ENCODE measurements around the gene R3HDM1. TPM values are rescaled to one million over a fixed set of nuclear protein-coding genes. Genes with fewer than 3 reads are reported as not detected.

The R3HDM1 gene
- total RNA-seq, 2 experiments from 2014 or later: 66.5 to 75.8 TPM

- ChIA-PET POLR2A (interaction anchor here (0.6 to 1.2 kb wide), 4 partner anchors 31 to 689 kb away, joined by 3 to 4 read pairs (median 3); partner anchors contain the start of genes LCT, R3HDM1 and ZRANB3), CTCF (interaction anchor here (1.1 to 5.4 kb wide), 2 partner anchors 16 to 56 kb away, joined by 3 to 35 read pairs; no protein-coding TSS in a partner anchor)
- H3K4me3 Mint-ChIP-seq: peak overlapping the region; percentile 97
- TF ChIP-seq CTCF (IDR thresholded peaks at IDR 0.05): no peak
- no peaks in the 10 kb centered on the region for H3K27me3 Mint-ChIP-seq
- intact Hi-C loops (cut with micrococcal nuclease): no loop called here
- H3K4me1 Mint-ChIP-seq (ENCODE audit: low read depth): peaks cover 35% of the 10 kb centered on the region
- peak overlapping the region; percentile 99 for H3K27ac Mint-ChIP-seq
- H3K36me3 Mint-ChIP-seq (ENCODE audit: low read depth): peaks cover 28% of the 10 kb centered on the region
- no peaks in the 10 kb centered on the region for H3K9me3 Mint-ChIP-seq
- DNase-seq: peak; percentile 39
- ATAC-seq: peak; percentile 4
These were observed 211.1 kb downstream of the R3HDM1 start for GRCh38 chr2:135742325-135742757.

- no peak for ATAC-seq
- no peaks in the 10 kb centered on the region for H3K9me3 Mint-ChIP-seq
- peaks cover 32% of the 10 kb centered on the region for H3K36me3 Mint-ChIP-seq (ENCODE audit: low read depth)
- CTCF ChIA-PET: interaction anchor here (1.1 to 5.4 kb wide), 4 partner anchors 25 to 740 kb away, joined by 3 to 35 read pairs (median 4); no protein-coding TSS in a partner anchor
- DNase-seq: no peak
- no peak for TF ChIP-seq CTCF (IDR thresholded peaks at IDR 0.05)
- intact Hi-C loops (cut with micrococcal nuclease): no loop called here
- POLR2A ChIA-PET: interaction anchor here (0.9 to 1.3 kb wide), 2 partner anchors 19 to 132 kb away, joined by 3 read pairs; no protein-coding TSS in a partner anchor
- peaks cover 38% of the 10 kb centered on the region for H3K4me1 Mint-ChIP-seq (ENCODE audit: low read depth)
- no peaks in the 10 kb centered on the region for H3K27me3 Mint-ChIP-seq
- H3K4me3 Mint-ChIP-seq: peak overlapping the region; percentile 65
- H3K27ac Mint-ChIP-seq: peak overlapping the region; percentile 67
These were observed 212.6 kb downstream of the R3HDM1 start for GRCh38 chr2:135743860-135744259.

DNA sequence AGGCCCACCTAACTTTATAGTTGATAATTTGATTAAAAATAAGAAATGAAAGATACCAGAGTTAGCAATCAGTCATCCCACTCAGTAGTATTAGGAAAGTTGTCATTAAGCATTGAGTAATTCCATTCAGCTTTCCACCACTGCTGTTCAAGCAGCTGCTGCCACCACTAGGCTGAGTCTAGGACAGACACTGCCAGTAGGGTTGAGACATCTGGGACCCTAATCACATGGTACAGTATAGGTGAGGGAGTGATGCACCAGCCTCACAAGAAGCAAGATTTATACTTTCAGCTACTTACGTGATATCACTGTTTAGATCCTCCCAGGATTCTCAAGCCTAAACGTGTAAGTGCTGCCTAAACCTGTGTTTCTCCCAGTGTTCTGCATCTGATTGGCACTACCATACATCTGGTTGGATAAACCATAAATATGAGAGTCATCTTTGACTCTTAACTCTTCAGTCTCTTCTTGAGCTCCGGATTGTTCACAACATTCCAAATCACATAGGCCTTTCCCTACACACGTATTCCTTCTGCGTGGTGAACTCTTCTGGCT is 213.6 kb downstream of the R3HDM1 start:
- POLR2A ChIA-PET: interaction anchor here (1.3 kb wide), 1 partner anchor 18 kb away, joined by 3 read pairs; no protein-coding TSS in a partner anchor
- intact Hi-C loops (cut with micrococcal nuclease): no loop called here
- no peaks in the 10 kb centered on the region for H3K27me3 Mint-ChIP-seq
- CTCF ChIA-PET: interaction anchor here (1.2 to 5.4 kb wide), 4 partner anchors 13 to 641 kb away, joined by 3 to 35 read pairs (median 6); no protein-coding TSS in a partner anchor
- H3K9me3 Mint-ChIP-seq: no peaks in the 10 kb centered on the region
- TF ChIP-seq CTCF (IDR thresholded peaks at IDR 0.05): no peak
- H3K4me1 Mint-ChIP-seq (ENCODE audit: low read depth): peaks cover 42% of the 10 kb centered on the region
- peaks cover 36% of the 10 kb centered on the region for H3K36me3 Mint-ChIP-seq (ENCODE audit: low read depth)
- peak overlapping the region; percentile 65 for H3K4me3 Mint-ChIP-seq
- DNase-seq (peak; percentile 55), ATAC-seq (no peak)
- peak overlapping the region; percentile 67 for H3K27ac Mint-ChIP-seq

- Mint-ChIP-seq H3K9me3 (no peaks in the 10 kb centered on the region), H3K4me1 (ENCODE audit: low read depth) (peaks cover 43% of the 10 kb centered on the region), H3K4me3 (no peak overlapping the region), H3K36me3 (ENCODE audit: low read depth) (peaks cover 38% of the 10 kb centered on the region), H3K27me3 (no peaks in the 10 kb centered on the region), H3K27ac (no peak overlapping the region)
- no peak for DNase-seq
- ChIA-PET POLR2A (no interaction called here), CTCF (interaction anchor here (1.2 to 5.4 kb wide), 3 partner anchors 13 to 640 kb away, joined by 3 to 35 read pairs (median 8); no protein-coding TSS in a partner anchor)
- no peak for ATAC-seq
- intact Hi-C loops (cut with micrococcal nuclease): no loop called here
- no peak for TF ChIP-seq CTCF (IDR thresholded peaks at IDR 0.05)
These were observed 214.3 kb downstream of the R3HDM1 start for GRCh38 chr2:135745545-135745944.

- no peak for ATAC-seq
These were observed 224.3 kb downstream of the R3HDM1 start for GRCh38 chr2:135755573-135755972.

More at GRCh38 chr2:135755573-135755972, 224.3 kb downstream of the R3HDM1 start:
- no peak for TF ChIP-seq CTCF (IDR thresholded peaks at IDR 0.05)
- no peak overlapping the region for H3K27ac Mint-ChIP-seq
- no peaks in the 10 kb centered on the region for H3K27me3 Mint-ChIP-seq
- H3K4me1 Mint-ChIP-seq (ENCODE audit: low read depth): peaks cover 6% of the 10 kb centered on the region
- H3K4me3 Mint-ChIP-seq: no peak overlapping the region
- ChIA-PET CTCF (interaction anchor here (0.7 to 2.9 kb wide), 4 partner anchors 14 to 46 kb away, joined by 3 to 20 read pairs (median 4); no protein-coding TSS in a partner anchor), POLR2A (interaction anchor here (0.7 to 1.2 kb wide), 2 partner anchors 81 to 120 kb away, joined by 3 to 5 read pairs; partner anchors contain the start of genes LCT and MCM6)
- peaks cover 9% of the 10 kb centered on the region for H3K9me3 Mint-ChIP-seq
- intact Hi-C loops (cut with micrococcal nuclease): no loop called here
- peaks cover 57% of the 10 kb centered on the region for H3K36me3 Mint-ChIP-seq (ENCODE audit: low read depth)
- DNase-seq: no peak

Data from activated CD8-positive, alpha-beta T cell treated with anti-CD3 and anti-CD28 coated beads for 36 hours (primary cell).